Measurements from ENCODE around the gene SNX7. TPM values are rescaled to one million over a fixed set of nuclear protein-coding genes. Genes with fewer than 3 reads are reported as not detected.

SNX7 gene
- total RNA-seq, 1 donor from 2014 or later, result 39.9 TPM

DNA sequence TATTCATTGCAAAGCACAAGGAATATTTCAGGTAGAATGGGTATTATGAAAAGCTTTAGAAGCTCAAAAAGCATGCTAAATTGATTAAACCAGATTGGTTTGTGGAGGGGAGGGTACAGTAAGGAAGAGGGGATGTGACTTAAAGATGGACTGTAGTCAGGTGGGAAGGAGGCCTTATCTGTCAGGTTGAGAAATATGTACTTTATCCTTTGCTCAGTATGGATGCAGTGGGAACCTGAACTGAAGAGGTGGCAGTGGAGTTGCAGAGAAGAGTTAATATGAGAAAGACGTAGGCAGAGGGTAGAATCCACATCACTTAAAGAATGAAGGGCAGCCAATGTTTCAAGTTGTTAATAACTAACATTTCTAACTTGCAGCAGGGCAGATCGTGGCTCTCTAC lies 44.1 kb downstream of the SNX7 start:
- Histone ChIP-seq H4K20me1 (ENCODE audit: insufficient read depth, low read length) (no peaks in the 10 kb centered on the region), H2AFZ (ENCODE audit: low read depth, low read length) (no peak overlapping the region), H3K79me2 (ENCODE audit: insufficient read depth, low read length) (no peaks in the 10 kb centered on the region), H3K4me3 (ENCODE audit: insufficient read depth, low read depth, low read length) (no peak overlapping the region), H3K36me3 (ENCODE audit: insufficient read depth, low read length) (no peaks in the 10 kb centered on the region), H3K27me3 (ENCODE audit: insufficient read depth, low read length) (no peaks in the 10 kb centered on the region), H3K4me2 (ENCODE audit: low read length) (no peak overlapping the region), H3K27ac (ENCODE audit: low read depth, low read length) (no peak overlapping the region), H3K4me1 (ENCODE audit: insufficient read depth, low read length) (no peaks in the 10 kb centered on the region), H3K9me3 (ENCODE audit: insufficient read depth, low read depth, low read length) (no peaks in the 10 kb centered on the region), H3K9ac (ENCODE audit: low read length) (no peak overlapping the region)
- Mint-ChIP-seq H3K27ac (ENCODE audit: unreplicated experiment) (no peak overlapping the region), H3K4me1 (ENCODE audit: low read depth, unreplicated experiment) (peaks cover 17% of the 10 kb centered on the region), H3K27me3 (ENCODE audit: low read depth, unreplicated experiment) (no peaks in the 10 kb centered on the region), H3K9me3 (ENCODE audit: unreplicated experiment) (no peaks in the 10 kb centered on the region), H3K36me3 (ENCODE audit: low read depth, unreplicated experiment) (peaks cover 1% of the 10 kb centered on the region), H3K4me3 (ENCODE audit: unreplicated experiment) (no peak overlapping the region)
- TF ChIP-seq, protein P1, sequence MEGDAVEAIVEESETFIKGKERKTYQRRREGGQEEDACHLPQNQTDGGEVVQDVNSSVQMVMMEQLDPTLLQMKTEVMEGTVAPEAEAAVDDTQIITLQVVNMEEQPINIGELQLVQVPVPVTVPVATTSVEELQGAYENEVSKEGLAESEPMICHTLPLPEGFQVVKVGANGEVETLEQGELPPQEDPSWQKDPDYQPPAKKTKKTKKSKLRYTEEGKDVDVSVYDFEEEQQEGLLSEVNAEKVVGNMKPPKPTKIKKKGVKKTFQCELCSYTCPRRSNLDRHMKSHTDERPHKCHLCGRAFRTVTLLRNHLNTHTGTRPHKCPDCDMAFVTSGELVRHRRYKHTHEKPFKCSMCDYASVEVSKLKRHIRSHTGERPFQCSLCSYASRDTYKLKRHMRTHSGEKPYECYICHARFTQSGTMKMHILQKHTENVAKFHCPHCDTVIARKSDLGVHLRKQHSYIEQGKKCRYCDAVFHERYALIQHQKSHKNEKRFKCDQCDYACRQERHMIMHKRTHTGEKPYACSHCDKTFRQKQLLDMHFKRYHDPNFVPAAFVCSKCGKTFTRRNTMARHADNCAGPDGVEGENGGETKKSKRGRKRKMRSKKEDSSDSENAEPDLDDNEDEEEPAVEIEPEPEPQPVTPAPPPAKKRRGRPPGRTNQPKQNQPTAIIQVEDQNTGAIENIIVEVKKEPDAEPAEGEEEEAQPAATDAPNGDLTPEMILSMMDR (IDR thresholded peaks at IDR 0.05; ENCODE audit: insufficient read depth, low read depth, low read length), result no peak
- TF ChIP-seq EZH2 (IDR thresholded peaks at IDR 0.05; ENCODE audit: insufficient read depth, low read length), result no peak
- DNase-seq (ENCODE audit: low read depth) (no peak), FAIRE-seq (no peak)

DNA sequence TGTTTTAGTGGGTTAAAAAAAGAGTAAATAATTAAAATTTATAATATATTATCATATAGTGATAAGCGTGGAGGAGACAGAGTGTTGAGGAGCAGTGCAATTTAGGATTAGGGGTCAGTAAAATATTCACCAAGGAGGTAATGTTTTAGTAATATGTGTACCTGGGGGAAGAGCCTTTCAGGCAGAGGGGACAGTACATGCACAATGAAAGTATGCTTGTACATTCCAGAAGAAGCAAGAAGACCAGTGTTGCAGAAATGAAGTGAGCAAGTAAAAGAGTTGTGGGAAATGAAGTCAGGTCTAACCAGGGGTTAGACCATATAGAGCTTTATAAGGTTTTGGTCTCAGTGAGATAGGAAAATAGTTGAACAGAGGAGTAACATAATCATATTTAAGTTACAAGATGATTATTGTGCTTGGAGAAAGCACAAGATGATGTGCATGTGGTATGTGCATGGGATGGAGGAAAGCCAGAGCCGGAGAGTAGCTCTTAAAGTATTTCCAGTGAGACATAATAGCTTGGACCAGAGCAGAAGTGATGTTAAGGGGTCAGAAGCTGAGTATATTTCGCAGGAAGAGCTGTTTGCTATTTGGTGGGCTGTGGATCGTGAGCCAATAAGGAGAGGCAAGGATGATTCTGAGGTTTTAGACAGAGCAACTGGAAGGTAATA lies 44.8 kb downstream of the SNX7 start:
- H3K27ac Mint-ChIP-seq (ENCODE audit: unreplicated experiment), result no peak overlapping the region
- no peaks in the 10 kb centered on the region for H3K79me2 ChIP-seq (ENCODE audit: insufficient read depth, low read length)
- H4K20me1 ChIP-seq (ENCODE audit: insufficient read depth, low read length), result no peaks in the 10 kb centered on the region
- peaks cover 17% of the 10 kb centered on the region for H3K4me1 Mint-ChIP-seq (ENCODE audit: low read depth, unreplicated experiment)
- peaks cover 1% of the 10 kb centered on the region for H3K36me3 Mint-ChIP-seq (ENCODE audit: low read depth, unreplicated experiment)
- H3K27me3 Mint-ChIP-seq (ENCODE audit: low read depth, unreplicated experiment), result no peaks in the 10 kb centered on the region
- H3K9me3 Mint-ChIP-seq (ENCODE audit: unreplicated experiment), result no peaks in the 10 kb centered on the region
- H2AFZ ChIP-seq (ENCODE audit: low read depth, low read length), result no peak overlapping the region
- no peak overlapping the region for H3K4me2 ChIP-seq (ENCODE audit: low read length)
- H3K27me3 ChIP-seq (ENCODE audit: insufficient read depth, low read length), result no peaks in the 10 kb centered on the region
- FAIRE-seq, result no peak
- no peaks in the 10 kb centered on the region for H3K4me1 ChIP-seq (ENCODE audit: insufficient read depth, low read length)
- H3K27ac ChIP-seq (ENCODE audit: low read depth, low read length), result no peak overlapping the region
- H3K9me3 ChIP-seq (ENCODE audit: insufficient read depth, low read depth, low read length), result no peaks in the 10 kb centered on the region
- peak; percentile 65 for DNase-seq (ENCODE audit: low read depth)
- no peak for TF ChIP-seq EZH2 (IDR thresholded peaks at IDR 0.05; ENCODE audit: insufficient read depth, low read length)
- TF ChIP-seq, protein P1 (IDR thresholded peaks at IDR 0.05; ENCODE audit: insufficient read depth, low read depth, low read length), result no peak
- no peak overlapping the region for H3K4me3 Mint-ChIP-seq (ENCODE audit: unreplicated experiment)
- H3K36me3 ChIP-seq (ENCODE audit: insufficient read depth, low read length), result no peaks in the 10 kb centered on the region
- no peak overlapping the region for H3K9ac ChIP-seq (ENCODE audit: low read length)
- no peak overlapping the region for H3K4me3 ChIP-seq (ENCODE audit: insufficient read depth, low read depth, low read length)

DNA sequence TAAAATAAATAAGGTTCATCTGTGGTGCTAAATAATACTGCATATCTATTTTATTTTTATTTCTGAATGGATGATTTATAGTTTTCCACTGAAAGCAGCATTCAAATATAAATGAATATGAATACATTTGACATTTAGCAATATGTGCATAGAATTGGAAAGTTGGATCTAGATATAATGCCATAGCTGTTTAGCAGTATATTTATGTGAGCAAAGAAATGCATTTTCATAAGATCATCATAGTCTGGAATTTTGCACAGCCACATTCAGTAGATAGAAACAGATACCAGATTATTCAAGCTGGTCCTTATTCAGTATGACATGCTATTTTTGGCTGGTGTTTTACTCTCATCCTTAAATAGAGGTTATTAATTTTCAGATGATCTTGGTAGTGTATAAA lies 46.0 kb downstream of the SNX7 start:
- no peak overlapping the region for H3K27ac Mint-ChIP-seq (ENCODE audit: unreplicated experiment)
- H3K27me3 ChIP-seq (ENCODE audit: insufficient read depth, low read length), result no peaks in the 10 kb centered on the region
- no peaks in the 10 kb centered on the region for H3K27me3 Mint-ChIP-seq (ENCODE audit: low read depth, unreplicated experiment)
- no peaks in the 10 kb centered on the region for H3K79me2 ChIP-seq (ENCODE audit: insufficient read depth, low read length)
- peaks cover 17% of the 10 kb centered on the region for H3K4me1 Mint-ChIP-seq (ENCODE audit: low read depth, unreplicated experiment)
- H3K9me3 Mint-ChIP-seq (ENCODE audit: unreplicated experiment), result peaks cover 7% of the 10 kb centered on the region
- no peaks in the 10 kb centered on the region for H4K20me1 ChIP-seq (ENCODE audit: insufficient read depth, low read length)
- TF ChIP-seq, protein P1 (IDR thresholded peaks at IDR 0.05; ENCODE audit: insufficient read depth, low read depth, low read length), result no peak
- TF ChIP-seq EZH2 (IDR thresholded peaks at IDR 0.05; ENCODE audit: insufficient read depth, low read length), result no peak
- no peaks in the 10 kb centered on the region for H3K9me3 ChIP-seq (ENCODE audit: insufficient read depth, low read depth, low read length)
- no peaks in the 10 kb centered on the region for H3K36me3 ChIP-seq (ENCODE audit: insufficient read depth, low read length)
- H3K9ac ChIP-seq (ENCODE audit: low read length), result no peak overlapping the region
- H3K4me1 ChIP-seq (ENCODE audit: insufficient read depth, low read length), result no peaks in the 10 kb centered on the region
- peaks cover 12% of the 10 kb centered on the region for H3K36me3 Mint-ChIP-seq (ENCODE audit: low read depth, unreplicated experiment)
- no peak overlapping the region for H3K4me2 ChIP-seq (ENCODE audit: low read length)
- no peak overlapping the region for H3K27ac ChIP-seq (ENCODE audit: low read depth, low read length)
- no peak overlapping the region for H2AFZ ChIP-seq (ENCODE audit: low read depth, low read length)
- no peak overlapping the region for H3K4me3 Mint-ChIP-seq (ENCODE audit: unreplicated experiment)
- FAIRE-seq (no peak), DNase-seq (ENCODE audit: low read depth) (no peak)
- H3K4me3 ChIP-seq (ENCODE audit: insufficient read depth, low read depth, low read length), result no peak overlapping the region
